Right kidney (tissue), 1 donor: ENCODE results near the gene DDX19B.
A peak's percentile ranks its signal among the peaks of the same experiment; 100 is the strongest.
"Not testable (repeated sequence)": the region's sequence is repeated elsewhere in the genome, so short reads cannot be mapped to it uniquely, and the experiment has no call there.

ENCODE experiments used
- DNase-seq: peaks from one replicate; pipeline ENCODE4 v3.0.0-alpha.2; 2016

DDX19B gene

DNA sequence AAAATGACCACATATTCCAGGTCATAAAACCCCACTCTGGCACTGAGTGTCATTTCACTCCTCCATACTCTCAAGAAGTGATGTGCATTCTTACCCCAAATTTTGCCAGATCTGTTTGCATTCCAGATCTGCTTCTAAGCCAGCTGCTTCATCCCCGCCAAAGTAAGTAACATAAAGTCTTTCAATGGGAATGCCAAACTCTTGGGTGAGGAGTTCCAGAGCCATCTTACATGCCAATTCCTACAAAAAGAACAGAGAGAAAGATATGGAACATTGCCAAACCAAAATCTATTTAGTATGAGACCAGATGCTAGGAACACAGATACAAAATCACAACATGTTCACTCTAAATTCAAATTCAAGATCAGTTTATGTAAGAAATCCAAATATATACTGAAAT lies 22.6 kb upstream of the DDX19B start:
- no peak for DNase-seq

DNA sequence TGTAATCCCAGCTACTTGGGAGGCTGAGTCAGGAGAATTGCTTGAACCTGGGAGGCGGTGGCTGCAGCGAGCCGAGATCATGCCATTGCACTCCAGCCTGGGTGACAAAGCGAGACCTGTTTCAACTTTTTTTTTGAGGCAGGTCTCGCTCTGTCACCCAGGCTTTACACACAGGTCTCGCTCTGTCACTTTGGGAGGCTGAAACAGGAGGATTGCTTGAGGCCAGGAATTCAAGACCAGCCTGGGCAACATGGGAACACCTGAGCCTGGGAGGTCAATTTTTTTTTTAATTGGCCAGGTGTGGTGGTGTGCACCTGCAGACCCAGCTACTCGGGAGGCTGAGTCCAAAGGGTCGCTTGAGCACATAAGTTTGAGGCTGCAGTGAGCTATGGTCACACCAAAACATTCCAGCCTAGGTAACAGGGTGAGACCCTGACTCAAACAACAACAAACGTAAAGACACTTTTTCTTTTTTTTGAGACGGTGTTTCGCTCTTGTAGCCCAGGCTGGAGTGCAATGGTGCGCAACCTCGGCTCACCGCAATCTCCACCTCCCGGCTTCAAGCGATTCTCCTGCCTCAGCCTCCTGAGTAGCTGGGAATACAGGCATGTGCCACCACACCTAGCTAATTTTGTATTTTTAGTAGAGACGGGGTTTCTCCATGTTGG lies 11.5 kb upstream of the DDX19B start:
- not testable (repeated sequence) for DNase-seq

DNA sequence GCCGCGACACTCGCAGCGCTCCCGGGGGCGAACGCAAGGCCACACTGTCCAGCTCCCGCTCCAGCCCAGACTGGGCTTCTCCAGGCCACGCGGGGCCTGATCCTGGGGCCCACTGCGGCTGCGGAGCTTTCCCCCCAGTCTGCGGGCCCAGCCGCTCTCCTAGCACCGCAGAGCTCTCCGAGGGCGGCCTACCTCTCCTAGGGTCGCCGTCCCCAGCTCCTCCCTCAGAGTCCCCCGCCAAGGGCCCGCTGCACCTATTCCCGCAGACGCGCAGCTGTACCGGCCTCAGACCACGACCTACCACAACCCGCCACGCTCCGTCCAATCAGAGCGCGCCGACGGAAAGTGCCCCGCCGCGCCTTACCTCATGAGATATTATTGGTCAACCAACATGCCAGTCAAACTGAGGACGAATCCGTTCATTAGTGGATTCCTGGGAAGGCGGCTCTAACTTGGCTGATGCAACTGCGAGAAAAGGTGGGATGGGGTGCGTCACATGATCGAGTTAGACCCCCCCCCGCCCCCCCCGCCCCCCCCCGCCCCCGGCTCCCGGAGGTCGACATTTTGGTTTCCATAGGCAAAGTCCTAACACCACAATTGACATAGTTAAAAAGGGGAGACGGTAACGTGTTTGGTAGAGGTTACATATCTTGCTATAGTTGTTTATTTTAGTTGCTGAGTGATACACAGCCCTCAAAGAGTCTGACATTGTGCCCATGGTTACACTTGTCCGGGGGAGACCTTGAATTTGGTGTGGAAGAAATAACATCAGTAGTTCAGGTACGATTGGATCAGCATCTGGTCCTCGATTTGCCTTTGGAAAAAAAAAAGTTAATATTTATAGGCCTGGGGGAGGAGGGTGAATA lies 9.5 kb upstream of the DDX19B start, which contains the start of gene AARS1:
Gene AARS1 (minus strand): TSS at position 278 of the 866 bp plus-strand sequence. CDS start 6,743 bp downstream, outside the sequence.
- peak; percentile 96 for DNase-seq

DNA sequence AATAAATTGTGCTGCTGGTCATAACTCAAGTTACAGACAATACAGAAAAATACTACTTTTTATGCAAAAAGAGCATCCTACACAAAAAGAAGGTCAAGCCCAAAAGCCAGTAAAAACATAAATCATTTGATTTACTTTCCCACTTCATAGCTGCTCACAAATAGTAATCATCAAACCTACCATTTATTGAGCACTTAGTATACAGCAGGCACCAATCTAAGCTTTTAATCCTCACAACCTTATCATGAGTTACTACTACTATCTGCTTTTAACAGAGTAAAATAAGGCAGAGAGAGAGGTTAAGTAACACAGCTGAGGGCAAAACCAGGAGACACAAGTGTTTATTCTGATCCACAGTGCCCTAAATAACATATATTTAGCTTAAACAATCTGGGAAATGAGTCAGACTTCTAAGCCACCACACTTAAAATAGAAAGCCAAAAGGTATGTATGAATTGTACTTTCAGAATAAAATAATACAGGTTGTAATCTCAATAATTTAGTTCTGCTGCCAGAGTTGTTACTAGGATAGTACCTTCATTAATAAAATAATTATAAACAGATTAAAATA lies 8.0 kb upstream of the DDX19B start:
- no peak for DNase-seq

DNA sequence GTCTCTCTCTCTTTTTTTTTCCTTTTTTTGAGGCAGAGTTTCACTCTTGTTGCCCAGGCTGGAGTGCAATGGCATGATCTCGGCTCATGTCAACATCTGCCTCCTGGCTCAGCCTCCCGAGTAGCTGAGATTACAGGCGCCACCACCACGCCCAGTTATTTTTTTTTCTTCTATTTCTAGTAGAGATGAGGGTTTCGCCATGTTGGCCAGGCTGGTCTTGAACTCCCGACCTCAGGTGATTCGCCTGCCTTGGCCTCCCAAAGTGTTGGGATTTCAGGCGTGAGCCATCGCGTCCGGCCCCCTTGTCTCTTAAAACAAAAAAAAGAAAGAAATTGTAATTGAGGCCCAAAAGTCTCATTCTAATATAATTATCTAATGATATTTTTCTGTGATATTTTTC lies 6.8 kb upstream of the DDX19B start:
- DNase-seq: not testable (repeated sequence)

DNA sequence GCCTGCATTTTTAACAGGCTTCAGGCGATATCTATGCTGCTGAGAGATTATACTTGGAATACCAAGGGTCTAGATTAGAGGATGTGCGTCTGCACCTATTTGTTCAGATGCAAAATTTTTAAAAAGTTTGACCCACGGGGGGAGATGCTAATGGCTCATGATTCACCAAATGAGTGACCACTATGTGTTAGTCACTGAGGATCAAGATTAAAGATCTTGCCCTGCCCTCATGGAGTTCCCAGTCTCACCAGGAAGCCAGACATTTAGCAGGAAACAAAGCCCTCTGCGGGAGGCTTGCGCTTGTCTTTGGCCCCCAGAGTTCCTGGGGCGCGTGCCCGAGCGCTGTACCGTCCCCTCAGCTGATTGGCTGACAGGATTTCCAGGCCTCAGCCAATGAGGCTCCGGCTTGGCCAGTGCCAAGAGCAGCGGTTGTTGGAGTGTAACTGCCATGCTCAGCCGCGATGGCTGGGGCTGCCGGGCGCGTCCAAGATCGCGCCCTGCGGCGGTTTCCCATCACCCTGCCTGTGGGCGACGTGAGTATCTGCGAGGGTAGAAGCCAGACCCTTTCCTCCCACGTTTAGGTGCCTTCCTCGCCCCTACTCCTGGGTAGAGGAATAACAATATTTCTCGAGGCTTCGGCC lies 4.5 kb upstream of the DDX19B start:
- no peak for DNase-seq

DNA sequence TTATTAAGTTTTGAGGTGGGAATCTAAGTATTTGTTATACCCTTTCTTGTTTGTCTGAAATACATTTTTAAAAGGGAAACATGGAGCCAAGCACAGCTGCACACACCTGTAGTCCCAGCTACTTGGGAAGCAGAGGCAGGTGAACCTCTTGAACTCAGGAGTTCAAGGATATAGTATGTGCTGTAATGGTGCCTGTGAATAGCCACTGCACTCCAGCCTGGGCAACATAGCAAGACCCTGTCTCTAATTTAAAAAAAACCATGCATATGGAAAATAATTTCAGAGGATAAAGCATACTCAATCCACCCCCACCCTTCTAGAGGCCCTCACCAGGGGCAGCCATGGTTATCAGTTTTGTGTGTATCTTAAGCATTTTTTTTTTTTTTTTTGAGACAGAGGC lies 3.4 kb upstream of the DDX19B start:
- DNase-seq: no peak

DNA sequence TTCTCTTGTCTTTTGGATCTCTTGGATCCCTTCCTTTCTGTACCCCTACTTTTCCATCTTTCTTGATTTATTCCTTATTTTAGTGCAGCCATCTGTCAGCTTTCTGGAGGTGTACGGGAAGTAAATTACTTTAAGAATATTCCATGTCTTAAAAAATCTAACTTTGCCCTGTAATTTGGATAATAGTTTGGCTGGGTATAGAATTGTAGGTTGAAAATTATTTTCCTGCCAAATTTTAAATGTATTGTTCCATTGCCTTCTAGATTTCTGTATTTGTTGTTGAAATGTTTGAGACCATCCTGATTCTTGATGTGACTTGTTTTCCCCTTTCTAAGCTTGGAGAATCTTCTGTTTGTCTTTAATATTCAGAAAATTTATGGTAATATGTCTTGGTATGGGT lies 2.1 kb downstream of the DDX19B start:
- DNase-seq: no peak

DNA sequence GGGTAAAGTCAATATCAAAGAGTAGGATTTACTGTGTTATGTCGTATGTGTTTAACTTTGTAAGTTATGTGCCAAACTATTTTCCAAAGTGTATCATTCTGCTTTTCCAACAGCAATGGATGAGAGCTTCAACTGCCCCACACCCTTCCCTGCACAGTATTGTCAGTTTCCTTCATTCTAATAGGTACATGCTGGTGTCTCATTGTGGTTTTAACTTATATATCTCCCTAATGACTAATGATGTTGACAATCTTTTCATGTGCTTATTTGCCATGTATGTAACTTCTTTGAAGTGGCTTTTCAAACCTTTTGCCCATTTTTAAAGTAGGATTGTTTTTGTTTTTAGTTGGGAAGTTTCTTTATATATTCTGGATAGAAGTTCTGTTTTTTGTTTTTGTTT lies 3.8 kb downstream of the DDX19B start:
- no peak for DNase-seq

DNA sequence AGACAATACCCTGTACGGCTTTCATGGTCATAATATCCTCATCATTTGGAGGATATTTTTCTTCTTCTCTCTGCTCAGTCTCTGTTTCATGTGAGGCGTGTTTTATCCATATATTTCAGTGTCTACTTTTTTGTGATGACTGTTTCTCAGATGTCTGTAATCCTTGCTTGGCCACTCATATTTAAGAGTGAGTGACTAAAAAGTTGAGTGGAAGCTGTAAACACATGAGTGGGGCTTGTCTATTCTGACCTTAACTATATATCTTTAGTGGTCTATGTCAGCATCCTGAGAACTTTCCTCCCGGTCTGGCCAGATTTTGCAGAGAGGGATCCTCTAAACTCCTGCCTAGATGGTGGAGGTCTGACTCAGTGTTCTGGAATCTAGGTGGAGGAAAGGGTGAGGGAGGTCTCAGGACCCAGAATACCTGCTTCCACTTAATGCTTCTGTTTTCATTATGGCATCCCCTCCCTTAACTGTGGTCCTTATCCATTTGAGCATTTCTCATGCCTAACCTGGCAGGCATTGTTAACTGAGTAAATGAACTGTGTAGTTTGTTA lies 6.0 kb downstream of the DDX19B start:
- DNase-seq: no peak

DNA sequence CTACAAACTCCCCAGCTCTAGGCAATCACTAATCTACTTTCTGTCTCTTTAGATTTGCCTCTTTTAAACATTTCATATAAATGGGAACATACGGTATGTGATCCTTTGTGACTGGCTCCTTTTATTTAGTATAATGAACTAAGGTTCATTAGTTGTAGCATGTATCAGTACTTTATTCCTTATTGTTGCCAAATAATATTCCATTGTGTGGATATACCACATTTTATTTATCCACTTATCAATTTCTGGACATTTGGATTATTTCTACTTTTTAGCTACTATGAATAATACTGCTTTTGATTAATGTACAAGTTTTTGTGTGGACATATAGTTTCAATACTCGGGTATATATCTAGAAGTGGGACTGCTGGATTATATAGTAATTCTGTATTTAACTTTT lies 7.9 kb downstream of the DDX19B start:
- no peak for DNase-seq

DNA sequence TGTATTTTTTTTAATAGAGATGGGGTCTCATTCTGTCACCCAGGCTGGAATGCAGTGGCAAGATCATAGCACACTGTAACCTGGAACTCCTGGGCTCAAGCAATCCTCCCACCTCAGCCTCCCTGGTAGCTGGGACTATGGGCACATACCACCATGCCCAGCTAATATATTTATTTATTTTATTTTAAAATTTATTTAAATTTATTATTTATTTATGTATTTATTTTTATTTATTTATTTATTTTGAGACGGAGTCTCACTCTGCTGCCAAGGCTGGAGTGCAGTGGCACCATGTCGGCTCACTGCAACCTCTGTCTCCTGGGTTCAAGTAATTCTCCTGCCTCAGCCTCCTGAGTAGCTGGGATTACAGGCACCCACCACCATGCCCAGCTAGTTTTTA lies 8.7 kb downstream of the DDX19B start:
- not testable (repeated sequence) for DNase-seq

DNA sequence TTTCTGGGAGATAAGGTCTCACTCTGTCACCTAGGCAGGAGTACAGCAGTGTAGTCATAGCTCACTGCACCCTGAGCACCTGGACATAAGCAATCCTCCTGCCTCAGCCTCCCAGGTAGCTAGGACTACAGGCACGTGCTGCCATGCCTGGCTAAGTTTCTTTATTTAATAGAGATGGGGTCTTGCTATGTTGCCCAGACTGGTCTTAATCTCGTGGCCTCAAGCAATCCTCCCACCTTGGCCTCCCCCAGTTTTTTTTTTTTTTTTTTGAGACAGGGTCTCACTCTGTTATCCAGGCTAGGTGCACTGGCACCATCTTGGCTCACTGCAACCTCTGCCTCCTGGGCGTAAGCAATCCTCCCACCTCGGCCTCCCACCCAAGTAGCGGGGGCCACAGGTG lies 21.1 kb downstream of the DDX19B start:
- DNase-seq: no peak

DNA sequence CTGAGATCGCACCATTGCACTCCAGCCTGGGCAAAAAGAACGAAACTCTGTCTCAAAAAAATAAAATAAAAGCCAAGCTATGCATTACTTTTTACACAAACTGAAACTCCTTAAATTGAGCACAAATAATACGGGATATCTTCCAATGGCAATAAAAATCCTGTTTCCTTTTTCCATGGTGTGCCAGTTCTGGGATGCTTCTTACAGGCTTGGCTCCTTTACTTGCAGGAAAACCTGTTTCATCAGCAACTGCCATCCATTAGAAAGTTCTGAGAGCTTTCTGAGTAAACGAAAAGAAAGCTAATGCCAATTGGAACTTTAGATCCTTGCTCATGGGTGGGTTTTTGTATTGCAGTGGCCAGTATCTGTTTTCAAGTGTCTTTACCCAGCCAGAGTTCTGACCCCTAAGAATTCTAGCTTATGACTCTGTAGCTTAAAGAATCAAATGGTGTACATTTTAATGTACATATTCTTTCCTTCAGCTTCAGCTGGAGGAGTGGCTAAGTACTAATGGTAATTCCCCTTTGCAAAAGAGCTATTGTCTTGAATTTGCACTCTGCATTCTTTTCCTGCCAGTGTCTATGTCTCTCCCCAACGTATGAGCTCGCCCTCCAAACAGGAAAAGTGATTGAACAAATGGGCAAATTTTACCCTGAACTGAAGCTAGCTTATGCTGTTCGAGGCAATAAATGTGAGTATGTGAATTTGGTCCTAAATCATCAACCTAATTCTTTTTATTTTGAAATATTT lies 26.2 kb downstream of the DDX19B start:
- DNase-seq: no peak

DNA sequence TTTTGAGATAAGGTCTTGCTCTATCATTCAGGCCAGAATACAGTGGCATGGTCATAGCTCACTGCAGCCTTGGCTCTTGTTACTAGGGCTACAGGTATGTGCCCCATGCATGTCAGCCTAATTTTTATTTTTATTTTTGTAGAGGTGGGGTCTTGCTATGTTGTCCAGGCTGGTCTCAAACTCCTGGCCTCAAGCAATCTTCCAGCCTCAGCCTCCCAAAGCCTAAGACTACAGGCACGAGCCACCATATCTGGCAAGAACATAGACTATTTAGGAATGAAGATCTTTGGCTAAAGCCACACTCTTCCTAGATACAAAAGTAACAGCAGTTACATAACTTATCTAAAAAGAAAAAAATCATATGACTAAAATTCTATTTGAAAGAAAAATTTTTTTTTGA lies 32.1 kb downstream of the DDX19B start:
- DNase-seq: no peak

DNA sequence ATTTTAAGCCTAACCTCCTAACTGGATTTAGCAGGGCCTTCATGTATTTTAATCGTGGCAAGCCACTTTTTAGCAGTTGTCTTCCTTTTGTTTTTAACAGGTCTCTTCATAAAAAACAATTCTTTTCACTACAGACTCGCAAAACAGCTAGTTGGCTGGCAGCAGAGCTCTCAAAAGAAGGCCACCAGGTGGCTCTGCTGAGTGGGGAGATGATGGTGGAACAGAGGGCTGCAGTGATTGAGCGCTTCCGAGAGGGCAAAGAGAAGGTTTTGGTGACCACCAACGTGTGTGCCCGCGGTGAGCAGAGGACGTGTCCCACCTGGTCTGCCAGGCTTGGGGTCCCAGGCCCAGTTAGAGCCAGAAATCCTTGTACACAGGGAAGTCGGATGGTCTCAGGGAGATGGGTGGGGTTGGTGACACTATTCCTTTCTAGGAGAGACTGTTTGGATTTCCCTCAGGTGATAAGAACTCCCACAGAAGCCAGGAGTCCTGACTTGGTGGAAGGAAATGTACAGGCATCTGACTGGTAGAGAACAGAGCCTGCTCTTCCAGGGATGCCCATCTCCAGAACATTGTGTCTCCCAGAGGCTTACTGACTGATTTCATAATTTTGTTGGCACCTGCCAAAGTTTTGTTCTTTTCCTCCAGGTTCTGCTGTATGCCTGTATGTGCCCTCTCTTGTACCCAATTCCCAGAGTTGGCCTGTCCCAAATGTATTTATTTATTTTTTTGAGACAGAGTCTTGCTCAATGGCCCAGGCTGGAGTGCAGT lies 32.8 kb downstream of the DDX19B start:
- no peak for DNase-seq

DNA sequence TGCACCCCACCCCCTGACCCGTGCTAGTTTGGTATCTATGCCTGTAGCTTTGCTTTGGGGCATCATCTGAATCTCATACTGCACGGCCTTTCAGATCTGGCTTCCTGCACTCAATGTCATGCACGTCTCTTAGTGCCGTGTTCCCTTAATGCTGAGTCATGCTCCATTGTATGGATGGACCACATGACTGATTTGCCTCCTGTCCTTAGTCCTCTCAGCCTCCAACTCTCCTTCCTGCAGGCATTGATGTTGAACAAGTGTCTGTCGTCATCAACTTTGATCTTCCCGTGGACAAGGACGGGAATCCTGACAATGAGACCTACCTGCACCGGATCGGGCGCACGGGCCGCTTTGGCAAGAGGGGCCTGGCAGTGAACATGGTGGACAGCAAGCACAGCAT lies 33.7 kb downstream of the DDX19B start:
- not testable (repeated sequence) for DNase-seq

DNA sequence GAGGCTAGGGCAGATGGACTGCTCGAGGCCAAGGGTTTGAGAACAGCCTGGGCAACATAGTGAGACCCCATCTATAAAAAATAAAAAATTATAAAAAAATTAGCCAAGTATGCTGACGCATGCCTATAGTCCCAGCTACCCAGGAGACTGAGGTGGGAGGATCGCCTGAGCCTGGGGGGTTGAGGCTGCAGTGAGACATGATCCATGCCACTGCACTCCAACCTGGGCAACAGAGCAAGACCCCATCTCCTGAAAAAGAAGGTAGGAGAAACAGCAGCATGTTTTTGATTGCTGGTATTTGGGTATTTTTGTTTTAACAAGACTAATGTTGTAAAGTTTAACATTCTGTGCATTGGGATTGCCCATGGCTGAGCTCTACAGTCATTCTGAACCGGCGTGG lies 38.8 kb downstream of the DDX19B start:
- DNase-seq: no peak

DNA sequence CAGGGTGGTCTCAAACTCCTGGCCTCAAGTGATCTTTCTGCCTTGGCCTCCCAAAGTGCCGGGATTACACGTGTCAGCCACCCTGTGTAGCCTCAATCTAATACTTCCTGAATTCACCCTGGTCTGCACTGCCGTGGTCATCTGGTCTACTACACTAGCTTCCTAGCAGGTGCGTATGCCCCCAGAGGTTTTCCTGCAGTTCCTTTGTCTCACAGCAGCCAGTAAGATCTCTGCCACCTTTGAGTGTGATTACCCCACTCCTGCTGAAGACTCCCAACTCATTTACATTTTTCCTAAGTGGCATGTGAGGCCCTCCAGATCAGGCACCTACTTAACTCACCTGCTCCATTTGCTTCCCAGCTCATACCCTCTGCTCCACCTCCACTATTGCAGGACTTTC lies 42.6 kb downstream of the DDX19B start:
- no peak for DNase-seq

DNA sequence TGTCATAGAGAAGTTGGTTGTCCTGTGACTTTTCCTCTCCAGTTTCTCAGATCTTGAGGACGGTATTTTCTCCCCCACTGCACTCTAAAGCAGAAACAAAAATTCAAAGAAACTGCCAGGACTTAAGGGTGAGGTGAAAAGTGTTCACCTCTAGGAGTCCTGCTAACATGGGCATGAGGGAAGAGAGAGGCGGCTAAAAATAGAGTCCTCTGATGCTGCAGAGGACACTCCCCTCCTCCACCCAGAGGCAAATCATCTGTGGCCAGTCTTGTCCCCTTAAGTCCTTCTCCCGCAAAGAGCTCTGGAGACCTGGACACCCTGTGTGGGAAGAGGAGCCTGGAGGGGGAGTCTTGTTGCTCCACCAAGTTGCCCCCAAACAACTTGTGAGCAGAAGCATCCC lies 43.0 kb downstream of the DDX19B start:
- DNase-seq: no peak

DNA sequence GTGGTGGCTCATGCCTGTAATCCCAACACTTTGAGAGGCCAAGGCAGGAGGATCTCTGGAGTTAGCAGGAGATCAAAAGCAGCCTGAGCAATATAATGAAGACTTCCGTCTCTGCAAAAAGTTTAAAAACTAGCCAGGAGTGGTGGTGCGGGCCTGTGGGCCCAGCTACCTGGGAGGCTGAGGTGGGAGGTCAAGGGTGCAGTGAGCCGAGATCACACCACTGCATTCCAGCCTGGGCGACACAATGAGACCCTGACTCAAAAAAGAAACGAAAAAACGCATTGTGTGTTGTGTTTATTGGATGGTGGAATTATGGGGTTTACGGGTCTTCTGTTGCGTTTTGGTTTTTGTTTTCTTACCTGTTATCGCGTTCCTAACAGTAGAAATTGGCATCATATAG lies 46.9 kb downstream of the DDX19B start:
- DNase-seq: no peak
